ENCODE results near the gene CCDC7. TPM values are rescaled to one million over a fixed set of nuclear protein-coding genes. Genes with fewer than 3 reads are reported as not detected.

The CCDC7 gene
- total RNA-seq, 1 donor from 2014 or later = 9.5 TPM

DNA sequence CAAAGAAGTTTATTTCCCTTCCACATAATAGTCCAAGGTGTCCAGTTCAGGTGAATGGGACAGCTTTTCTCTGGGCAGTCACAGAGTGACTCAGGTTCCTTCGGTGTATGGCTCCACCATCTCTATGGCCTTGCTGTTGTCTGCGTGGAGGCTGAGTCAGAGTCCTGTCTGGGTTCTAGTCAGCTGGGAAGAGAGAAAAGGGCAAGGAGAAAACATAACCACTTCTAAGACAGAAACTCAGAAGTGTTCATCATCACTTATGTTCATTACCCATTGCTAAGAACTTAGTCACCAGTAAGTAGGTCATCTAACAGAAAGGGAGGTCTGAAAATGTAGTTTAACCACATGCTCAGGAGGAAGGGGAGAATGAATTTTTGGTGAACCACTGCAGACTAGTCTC lies 32.4 kb upstream of the CCDC7 start:
- no peak for DNase-seq (ENCODE audit: low spot score, unreplicated experiment)
- Mint-ChIP-seq H3K4me1 (ENCODE audit: low read depth) (no peaks in the 10 kb centered on the region), H3K9me3 (ENCODE audit: low read depth) (peaks cover 4% of the 10 kb centered on the region), H3K27me3 (peaks cover 5% of the 10 kb centered on the region), H3K36me3 (ENCODE audit: insufficient read depth) (no peaks in the 10 kb centered on the region), H3K4me3 (ENCODE audit: low read depth) (no peak overlapping the region), H3K27ac (no peak overlapping the region)
- TF ChIP-seq, protein P1, sequence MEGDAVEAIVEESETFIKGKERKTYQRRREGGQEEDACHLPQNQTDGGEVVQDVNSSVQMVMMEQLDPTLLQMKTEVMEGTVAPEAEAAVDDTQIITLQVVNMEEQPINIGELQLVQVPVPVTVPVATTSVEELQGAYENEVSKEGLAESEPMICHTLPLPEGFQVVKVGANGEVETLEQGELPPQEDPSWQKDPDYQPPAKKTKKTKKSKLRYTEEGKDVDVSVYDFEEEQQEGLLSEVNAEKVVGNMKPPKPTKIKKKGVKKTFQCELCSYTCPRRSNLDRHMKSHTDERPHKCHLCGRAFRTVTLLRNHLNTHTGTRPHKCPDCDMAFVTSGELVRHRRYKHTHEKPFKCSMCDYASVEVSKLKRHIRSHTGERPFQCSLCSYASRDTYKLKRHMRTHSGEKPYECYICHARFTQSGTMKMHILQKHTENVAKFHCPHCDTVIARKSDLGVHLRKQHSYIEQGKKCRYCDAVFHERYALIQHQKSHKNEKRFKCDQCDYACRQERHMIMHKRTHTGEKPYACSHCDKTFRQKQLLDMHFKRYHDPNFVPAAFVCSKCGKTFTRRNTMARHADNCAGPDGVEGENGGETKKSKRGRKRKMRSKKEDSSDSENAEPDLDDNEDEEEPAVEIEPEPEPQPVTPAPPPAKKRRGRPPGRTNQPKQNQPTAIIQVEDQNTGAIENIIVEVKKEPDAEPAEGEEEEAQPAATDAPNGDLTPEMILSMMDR (IDR thresholded peaks at IDR 0.05; ENCODE audit: unreplicated experiment) = no peak

DNA sequence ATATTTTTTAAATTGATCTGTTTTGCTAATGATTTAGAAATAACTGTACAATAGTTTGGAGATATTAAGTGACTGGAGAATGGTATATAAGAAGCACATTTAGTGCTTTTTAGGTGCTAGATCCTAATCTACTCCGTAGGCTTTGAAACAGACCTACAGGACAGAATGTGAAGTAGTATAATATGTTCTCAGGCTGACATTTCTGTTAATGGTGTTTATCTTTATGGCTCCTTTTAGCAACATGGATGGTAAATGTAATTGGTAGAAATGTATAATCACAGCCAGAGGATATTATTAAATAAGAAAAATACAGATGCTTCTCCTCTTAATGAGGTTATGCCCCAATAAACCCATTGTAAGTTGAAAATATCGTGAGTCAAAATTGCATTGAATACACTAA lies 30.6 kb upstream of the CCDC7 start:
- H3K36me3 Mint-ChIP-seq (ENCODE audit: insufficient read depth) = no peaks in the 10 kb centered on the region
- peaks cover 5% of the 10 kb centered on the region for H3K27me3 Mint-ChIP-seq
- DNase-seq (ENCODE audit: low spot score, unreplicated experiment) = no peak
- no peak overlapping the region for H3K4me3 Mint-ChIP-seq (ENCODE audit: low read depth)
- H3K27ac Mint-ChIP-seq = no peak overlapping the region
- no peaks in the 10 kb centered on the region for H3K4me1 Mint-ChIP-seq (ENCODE audit: low read depth)
- TF ChIP-seq, protein P1 (IDR thresholded peaks at IDR 0.05; ENCODE audit: unreplicated experiment) = no peak
- H3K9me3 Mint-ChIP-seq (ENCODE audit: low read depth) = peaks cover 4% of the 10 kb centered on the region

DNA sequence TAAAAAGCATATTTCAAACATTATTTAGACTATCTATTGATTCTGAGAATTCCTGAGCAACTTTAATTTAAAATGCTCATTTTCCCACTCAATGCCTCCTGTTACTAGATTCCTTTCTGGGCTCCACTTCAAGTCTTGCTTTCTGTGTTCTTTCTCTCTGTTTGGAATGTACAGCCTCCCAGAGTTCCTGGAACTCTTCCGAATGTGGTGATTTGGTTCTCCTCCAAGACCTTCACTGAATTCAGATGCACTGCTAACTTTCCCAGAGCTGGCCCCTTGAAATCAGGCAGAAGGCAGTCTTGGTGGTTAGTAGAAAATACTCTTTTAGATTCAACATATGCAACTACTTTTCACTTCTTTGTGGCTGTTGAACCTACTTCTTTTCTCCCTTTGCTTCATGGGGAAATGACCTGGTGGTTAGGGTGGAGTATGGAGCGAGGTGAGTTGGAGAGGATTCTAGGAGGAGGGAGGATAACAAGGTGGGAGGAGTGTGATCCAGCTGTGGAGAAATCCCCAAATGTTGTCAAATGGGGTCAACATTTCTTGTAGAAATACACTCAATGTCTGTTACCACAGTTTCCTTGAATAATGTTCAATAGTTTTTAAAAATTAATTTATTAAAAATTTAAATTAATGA lies 27.9 kb upstream of the CCDC7 start:
- no peak for DNase-seq (ENCODE audit: low spot score, unreplicated experiment)
- Mint-ChIP-seq H3K27ac (no peak overlapping the region), H3K4me1 (ENCODE audit: low read depth) (no peaks in the 10 kb centered on the region), H3K36me3 (ENCODE audit: insufficient read depth) (no peaks in the 10 kb centered on the region), H3K9me3 (ENCODE audit: low read depth) (peaks cover 4% of the 10 kb centered on the region), H3K27me3 (peaks cover 5% of the 10 kb centered on the region), H3K4me3 (ENCODE audit: low read depth) (no peak overlapping the region)
- TF ChIP-seq, protein P1 (IDR thresholded peaks at IDR 0.05; ENCODE audit: unreplicated experiment) = no peak

DNA sequence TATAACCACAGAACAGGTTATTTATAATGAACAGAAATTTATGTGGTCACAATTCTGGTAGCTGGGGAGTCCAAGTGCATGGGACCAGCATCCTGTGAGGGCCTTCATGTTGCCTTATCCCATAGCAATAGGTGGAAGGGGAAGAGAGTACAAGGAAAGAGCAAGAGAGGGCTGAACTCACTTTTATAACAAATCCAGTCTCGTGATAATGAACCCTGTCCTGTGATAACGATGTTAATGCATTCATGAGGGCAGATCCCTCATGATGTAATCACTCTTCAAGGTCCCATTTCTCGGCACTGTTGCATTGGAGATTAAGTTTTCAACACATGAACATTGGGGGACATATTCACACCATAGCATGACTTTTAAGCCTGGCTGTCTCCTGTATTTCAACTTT lies 27.4 kb upstream of the CCDC7 start:
- no peaks in the 10 kb centered on the region for H3K4me1 Mint-ChIP-seq (ENCODE audit: low read depth)
- DNase-seq (ENCODE audit: low spot score, unreplicated experiment) = no peak
- TF ChIP-seq, protein P1 (IDR thresholded peaks at IDR 0.05; ENCODE audit: unreplicated experiment) = no peak
- no peaks in the 10 kb centered on the region for H3K36me3 Mint-ChIP-seq (ENCODE audit: insufficient read depth)
- peaks cover 5% of the 10 kb centered on the region for H3K27me3 Mint-ChIP-seq
- H3K27ac Mint-ChIP-seq = no peak overlapping the region
- peaks cover 4% of the 10 kb centered on the region for H3K9me3 Mint-ChIP-seq (ENCODE audit: low read depth)
- no peak overlapping the region for H3K4me3 Mint-ChIP-seq (ENCODE audit: low read depth)

DNA sequence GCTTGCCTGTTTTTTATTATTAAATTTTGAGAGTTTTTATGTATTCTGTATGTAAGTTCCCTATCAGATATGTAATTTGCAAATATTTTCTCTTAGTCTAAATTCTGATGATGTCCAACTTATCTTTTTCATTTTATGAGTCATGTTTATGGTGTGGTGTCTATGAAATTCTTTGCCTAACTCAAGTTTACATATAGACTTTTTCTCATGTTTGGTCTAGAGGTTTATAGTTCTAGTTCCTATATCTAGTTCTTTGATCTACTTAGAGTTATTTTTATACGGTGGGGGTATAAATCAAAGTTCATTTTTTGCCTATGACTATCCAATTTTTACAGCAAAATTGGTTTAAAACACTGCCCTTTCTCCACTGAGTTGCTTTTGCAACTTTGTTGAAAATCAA lies 26.3 kb upstream of the CCDC7 start:
- peaks cover under 1% of the 10 kb centered on the region for H3K27me3 Mint-ChIP-seq
- TF ChIP-seq, protein P1 (IDR thresholded peaks at IDR 0.05; ENCODE audit: unreplicated experiment) = no peak
- no peaks in the 10 kb centered on the region for H3K4me1 Mint-ChIP-seq (ENCODE audit: low read depth)
- H3K9me3 Mint-ChIP-seq (ENCODE audit: low read depth) = no peaks in the 10 kb centered on the region
- H3K4me3 Mint-ChIP-seq (ENCODE audit: low read depth) = no peak overlapping the region
- no peak overlapping the region for H3K27ac Mint-ChIP-seq
- DNase-seq (ENCODE audit: low spot score, unreplicated experiment) = no peak
- no peaks in the 10 kb centered on the region for H3K36me3 Mint-ChIP-seq (ENCODE audit: insufficient read depth)
